Measurements from ENCODE around the gene LRGUK. TPM values are rescaled to one million over a fixed set of nuclear protein-coding genes. Genes with fewer than 3 reads are reported as not detected.
A peak's percentile ranks its signal among the peaks of the same experiment; 100 is the strongest.

Gene LRGUK
- total and polyA plus RNA-seq, 10 donors: 0.26 to 1.8 (median 1.2) TPM; not detected in 1

DNA sequence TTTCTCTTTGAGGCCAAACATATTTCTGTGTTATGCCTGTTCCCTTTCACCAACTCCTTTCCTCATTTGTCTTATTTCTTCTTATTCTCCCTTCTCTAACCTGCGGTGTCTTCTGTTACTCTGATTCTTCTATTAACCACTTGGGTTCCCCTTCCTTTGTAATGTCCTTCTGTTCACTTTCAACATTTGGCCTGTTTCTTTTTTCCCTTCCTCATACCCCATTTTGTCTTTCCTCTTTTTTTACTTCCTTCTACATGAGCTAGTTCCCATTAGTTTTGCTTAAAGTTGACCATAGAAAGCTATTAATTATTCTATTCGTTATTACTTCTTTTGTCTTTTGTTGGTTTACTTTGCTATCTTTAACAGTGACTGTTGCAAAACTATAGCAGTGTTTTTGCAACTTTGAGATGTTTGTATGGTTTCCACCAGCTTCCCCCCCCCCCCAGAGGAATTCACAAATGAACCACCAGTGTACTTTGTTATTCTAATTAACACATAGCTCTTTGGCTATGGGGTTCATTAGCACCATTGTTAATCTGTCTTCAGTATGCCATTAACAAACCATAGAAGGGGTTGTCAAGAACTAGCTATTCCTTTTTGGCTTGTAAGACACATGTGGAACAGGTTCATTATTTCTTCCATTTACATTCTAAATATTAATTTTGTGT, 2.9 kb downstream of the LRGUK start:
- Histone ChIP-seq H3K4me1 (peaks cover 3 to 19% (median 12%) of the 10 kb centered on the region in 6 donors), H3K9me3 (no peaks in the 10 kb centered on the region), H3K27ac (peak overlapping the region in 1 of 8 donors; percentile 18), H3K4me3 (no peak overlapping the region), H3K36me3 (no peaks in the 10 kb centered on the region), H3K27me3 (replicated peaks in 1 of 7) (peaks cover 0 to 8% (median 0%) of the 10 kb centered on the region in 7 donors)
- intact Hi-C loops (cut with DNase I; ENCODE audit: low total_unique reads): no loop called here
- TF ChIP-seq POLR2A (IDR thresholded peaks at IDR 0.05) (no peak), POLR2AphosphoS5 (IDR thresholded peaks at IDR 0.05) (no peak)
- TF ChIP-seq, protein P1, sequence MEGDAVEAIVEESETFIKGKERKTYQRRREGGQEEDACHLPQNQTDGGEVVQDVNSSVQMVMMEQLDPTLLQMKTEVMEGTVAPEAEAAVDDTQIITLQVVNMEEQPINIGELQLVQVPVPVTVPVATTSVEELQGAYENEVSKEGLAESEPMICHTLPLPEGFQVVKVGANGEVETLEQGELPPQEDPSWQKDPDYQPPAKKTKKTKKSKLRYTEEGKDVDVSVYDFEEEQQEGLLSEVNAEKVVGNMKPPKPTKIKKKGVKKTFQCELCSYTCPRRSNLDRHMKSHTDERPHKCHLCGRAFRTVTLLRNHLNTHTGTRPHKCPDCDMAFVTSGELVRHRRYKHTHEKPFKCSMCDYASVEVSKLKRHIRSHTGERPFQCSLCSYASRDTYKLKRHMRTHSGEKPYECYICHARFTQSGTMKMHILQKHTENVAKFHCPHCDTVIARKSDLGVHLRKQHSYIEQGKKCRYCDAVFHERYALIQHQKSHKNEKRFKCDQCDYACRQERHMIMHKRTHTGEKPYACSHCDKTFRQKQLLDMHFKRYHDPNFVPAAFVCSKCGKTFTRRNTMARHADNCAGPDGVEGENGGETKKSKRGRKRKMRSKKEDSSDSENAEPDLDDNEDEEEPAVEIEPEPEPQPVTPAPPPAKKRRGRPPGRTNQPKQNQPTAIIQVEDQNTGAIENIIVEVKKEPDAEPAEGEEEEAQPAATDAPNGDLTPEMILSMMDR (IDR thresholded peaks at IDR 0.05 in 8 of 11, conservative IDR thresholded peaks at IDR 0.05 in 3 of 11): no peak
- DNase-seq: no peak
- WGBS, 5 donors: 29 to 46% (median 31%) methylated on average over 2 of the region's 2 CpGs

DNA sequence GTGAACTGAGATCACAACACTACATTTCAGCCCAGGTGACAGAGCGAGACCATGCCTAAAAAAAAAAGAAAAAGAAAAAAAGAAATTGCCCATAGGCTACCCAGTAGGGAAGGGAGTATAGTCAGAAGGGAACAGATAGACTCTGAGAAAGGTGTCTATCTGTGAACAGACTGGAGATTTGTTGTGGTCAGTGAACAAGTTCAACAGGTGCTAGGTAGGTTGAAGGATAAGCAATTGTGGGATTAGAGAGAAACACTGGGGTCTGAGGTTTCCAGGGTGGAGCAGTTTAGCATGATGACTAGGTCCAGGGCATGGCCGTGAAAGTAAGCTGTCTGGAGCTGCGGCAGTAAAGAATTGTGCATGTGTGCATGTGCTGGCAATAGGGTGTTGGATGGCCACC, 6.9 kb downstream of the LRGUK start:
- Histone ChIP-seq H3K9me3 (no peaks in the 10 kb centered on the region), H3K27ac (no peak overlapping the region), H3K4me1 (no peaks in the 10 kb centered on the region), H3K27me3 (replicated peaks in 1 of 7) (no peaks in the 10 kb centered on the region), H3K36me3 (no peaks in the 10 kb centered on the region), H3K4me3 (no peak overlapping the region)
- TF ChIP-seq POLR2A (IDR thresholded peaks at IDR 0.05) (no peak), POLR2AphosphoS5 (IDR thresholded peaks at IDR 0.05) (no peak)
- TF ChIP-seq, protein P1 (IDR thresholded peaks at IDR 0.05 in 8 of 11, conservative IDR thresholded peaks at IDR 0.05 in 3 of 11): no peak
- DNase-seq: no peak
- intact Hi-C loops (cut with DNase I; ENCODE audit: low total_unique reads): no loop called here
- 90 to 97% (median 96%) methylated on average over 3 of the region's 3 CpGs for WGBS, 5 donors

DNA sequence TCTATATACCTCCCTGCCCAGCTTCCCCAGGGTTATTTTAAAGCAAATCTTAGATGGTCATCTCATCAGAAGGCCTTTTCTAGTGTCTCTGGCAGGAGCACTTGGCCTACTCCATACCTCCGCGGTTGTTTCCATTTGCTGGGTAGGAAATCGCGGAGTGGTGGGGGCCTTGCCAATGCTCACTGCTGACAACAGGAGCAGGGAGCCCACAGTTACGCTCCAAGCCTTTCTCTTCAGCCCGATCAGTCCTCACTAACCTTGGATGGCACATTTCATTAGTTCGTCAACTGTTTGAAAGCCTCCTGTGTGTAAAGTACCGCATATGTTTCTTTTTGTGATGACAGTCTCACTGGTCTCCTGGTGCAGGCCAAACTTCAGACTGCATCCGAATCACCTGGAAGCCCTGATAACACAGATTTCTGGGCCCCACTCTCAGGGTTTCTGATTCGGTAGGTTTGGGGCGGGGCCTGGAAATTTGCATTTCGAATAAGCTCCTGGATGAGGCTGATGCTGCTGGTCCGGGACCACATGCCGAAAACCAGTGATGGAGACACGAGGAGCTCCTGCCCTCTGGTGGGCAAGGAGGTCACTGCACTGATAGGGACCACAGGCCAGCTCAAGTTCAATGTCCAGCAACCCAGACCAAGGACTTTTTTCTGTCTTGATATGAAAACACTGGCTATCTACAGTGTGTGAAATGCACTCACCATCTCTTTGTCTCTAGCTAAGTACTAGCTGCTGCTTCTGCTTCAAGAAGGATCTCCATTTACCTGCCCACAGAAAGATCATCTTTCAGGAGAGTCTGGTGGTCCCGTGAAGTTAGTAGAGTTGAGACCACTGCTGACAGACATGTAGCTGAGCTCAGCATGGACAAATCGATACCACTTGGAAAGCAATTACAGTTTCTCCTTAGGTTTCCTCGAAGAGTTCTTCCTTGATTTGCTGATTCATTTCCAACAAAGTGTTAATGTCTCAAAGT, 14.0 kb downstream of the LRGUK start:
- H3K36me3 ChIP-seq: no peaks in the 10 kb centered on the region
- WGBS, 5 donors: 51 to 64% (median 56%) methylated on average over 17 to 18 of the region's 18 CpGs
- DNase-seq: peak; percentile 82

More for the DNA sequence above, 14.0 kb downstream of the LRGUK start:
- H3K9me3 ChIP-seq: no peaks in the 10 kb centered on the region
- no peaks in the 10 kb centered on the region for H3K27me3 ChIP-seq (replicated peaks in 1 of 7)
- no peak for TF ChIP-seq POLR2AphosphoS5 (IDR thresholded peaks at IDR 0.05)
- TF ChIP-seq POLR2A (IDR thresholded peaks at IDR 0.05): no peak
- TF ChIP-seq, protein P1 (IDR thresholded peaks at IDR 0.05 in 8 of 11, conservative IDR thresholded peaks at IDR 0.05 in 3 of 11): peak; percentile 50 to 92 (median 81)
- intact Hi-C loops (cut with DNase I; ENCODE audit: low total_unique reads): no loop called here
- no peak overlapping the region for H3K4me3 ChIP-seq
- peaks cover 0 to 7% (median 3%) of the 10 kb centered on the region in 6 donors for H3K4me1 ChIP-seq
- no peak overlapping the region for H3K27ac ChIP-seq

Measured in spleen (tissue), 11 donors.